T1000 (cell line): ENCODE results near the gene CLIC1.

Source experiments
- DNase-seq: peaks from one replicate; lab custom pipeline; 2025; ENCODE audit warnings: mixed read lengths; lab: John Stamatoyannopoulos, UW

Gene CLIC1

GRCh38 chr6:31768363-31769257, 32.3 kb upstream of the CLIC1 start:
- no peak for DNase-seq

GRCh38 chr6:31767096-31767645, 30.8 kb upstream of the CLIC1 start:
- no peak for DNase-seq

DNA sequence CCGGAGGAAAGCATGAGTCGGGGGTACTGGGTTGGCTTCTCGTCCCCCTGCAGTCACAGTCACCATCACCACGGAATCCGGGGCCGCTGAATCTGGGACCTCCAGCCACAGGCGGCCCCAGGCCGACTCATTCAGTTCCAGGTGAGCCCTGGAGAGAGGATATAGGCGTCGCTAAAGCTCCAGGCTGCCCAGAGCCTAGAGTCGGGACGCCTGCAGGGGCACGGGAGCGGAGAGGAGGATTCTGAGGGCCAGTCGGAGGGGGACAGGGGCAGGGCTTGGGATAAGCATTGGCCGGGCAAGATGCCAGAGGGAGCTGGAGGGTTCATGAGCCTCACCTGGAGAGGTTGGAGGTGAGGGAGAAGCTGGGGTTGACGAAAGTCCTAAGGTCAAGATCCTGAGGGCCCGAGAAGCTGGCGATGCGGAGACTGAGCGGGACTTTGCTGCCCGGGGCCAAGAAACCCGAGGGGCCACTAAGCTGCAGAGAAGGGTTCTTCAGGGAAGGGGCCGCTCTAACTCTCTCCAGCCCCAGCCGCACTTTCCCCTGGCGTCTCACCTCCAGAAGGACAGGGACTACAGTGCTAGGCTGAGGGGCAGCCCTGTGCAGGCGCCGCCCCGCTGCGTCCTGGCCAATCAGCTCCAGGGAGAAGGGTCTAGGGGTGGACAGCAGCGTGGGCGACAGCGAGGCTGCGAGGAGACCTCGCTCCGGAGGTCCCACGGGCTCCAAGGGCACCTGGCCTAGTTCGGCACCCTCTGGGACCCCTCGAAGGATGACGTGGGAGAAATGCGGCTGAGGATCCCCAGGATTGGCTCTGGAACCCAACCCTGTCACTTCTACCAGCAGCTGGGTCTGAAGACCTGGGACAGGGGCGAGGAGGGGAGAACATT, 29.8 kb upstream of the CLIC1 start:
- DNase-seq, result no peak

- DNase-seq, result no peak
Measured at GRCh38 chr6:31765559-31765909, 29.2 kb upstream of the CLIC1 start.

GRCh38 chr6:31764198-31764597, 27.9 kb upstream of the CLIC1 start:
- no peak for DNase-seq

- DNase-seq, result no peak
Measured at GRCh38 chr6:31763619-31763940, 27.2 kb upstream of the CLIC1 start.

- no peak for DNase-seq
Measured at GRCh38 chr6:31762878-31763618, 26.7 kb upstream of the CLIC1 start.

DNA sequence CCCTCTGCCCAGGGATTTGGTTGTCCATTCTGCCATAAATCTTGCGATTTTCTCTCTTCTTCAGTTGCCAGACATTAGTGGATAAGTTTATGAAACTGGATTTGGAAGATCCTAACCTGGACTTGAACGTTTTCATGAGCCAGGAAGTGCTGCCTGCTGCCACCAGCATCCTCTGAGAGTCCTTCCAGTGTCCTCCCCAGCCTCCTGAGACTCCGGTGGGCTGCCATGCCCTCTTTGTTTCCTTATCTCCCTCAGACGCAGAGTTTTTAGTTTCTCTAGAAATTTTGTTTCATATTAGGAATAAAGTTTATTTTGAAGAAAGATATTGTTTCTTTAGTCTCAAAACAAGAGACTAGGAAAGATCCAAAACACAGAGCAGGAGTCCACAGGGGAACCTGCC, 26.0 kb upstream of the CLIC1 start, which contains the start of gene SAPCD1:
Gene SAPCD1 (plus strand): TSS at position 301 of the 400 bp plus-strand sequence. CDS start 399 bp downstream, outside the sequence.
- DNase-seq, result no peak

DNA sequence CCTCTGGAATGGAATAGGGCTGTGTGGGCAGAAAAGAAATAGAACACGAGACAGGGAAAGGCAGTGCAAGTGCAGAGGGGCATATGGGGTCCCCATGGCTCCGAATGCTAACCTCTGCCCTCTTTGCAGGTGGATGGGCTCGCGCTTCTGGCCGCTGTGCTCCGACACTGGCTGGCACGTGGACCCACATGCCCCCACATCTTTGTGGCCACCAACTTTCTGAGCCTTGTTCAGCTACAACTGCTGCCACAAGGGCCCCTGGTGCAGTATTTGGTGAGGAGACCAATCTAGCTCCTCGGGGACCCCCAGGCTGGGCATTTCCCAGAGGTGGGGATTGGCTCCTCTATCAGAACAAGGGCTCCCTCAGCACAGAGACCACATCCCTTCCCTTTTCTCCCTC, 25.0 kb upstream of the CLIC1 start:
- DNase-seq, result no peak

DNA sequence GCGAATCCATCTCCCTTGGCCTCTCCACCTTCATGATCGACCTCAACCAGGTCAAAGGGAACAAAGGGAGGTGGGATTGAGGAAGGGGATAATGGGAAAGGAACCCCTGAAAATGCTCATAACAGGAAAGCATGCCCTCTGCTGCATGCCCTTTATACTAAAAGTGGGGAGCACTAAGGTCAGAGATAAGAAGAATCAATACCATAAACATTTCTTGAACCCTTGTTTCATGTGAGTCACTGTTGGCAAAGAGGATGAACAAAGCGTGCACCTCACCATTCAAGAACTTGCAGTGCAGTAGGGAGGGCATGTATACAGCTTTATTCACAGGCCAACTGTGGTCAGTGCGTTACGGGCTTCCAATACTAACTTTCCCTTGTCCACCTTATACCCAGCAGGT, 24.5 kb upstream of the CLIC1 start:
- no peak for DNase-seq

DNA sequence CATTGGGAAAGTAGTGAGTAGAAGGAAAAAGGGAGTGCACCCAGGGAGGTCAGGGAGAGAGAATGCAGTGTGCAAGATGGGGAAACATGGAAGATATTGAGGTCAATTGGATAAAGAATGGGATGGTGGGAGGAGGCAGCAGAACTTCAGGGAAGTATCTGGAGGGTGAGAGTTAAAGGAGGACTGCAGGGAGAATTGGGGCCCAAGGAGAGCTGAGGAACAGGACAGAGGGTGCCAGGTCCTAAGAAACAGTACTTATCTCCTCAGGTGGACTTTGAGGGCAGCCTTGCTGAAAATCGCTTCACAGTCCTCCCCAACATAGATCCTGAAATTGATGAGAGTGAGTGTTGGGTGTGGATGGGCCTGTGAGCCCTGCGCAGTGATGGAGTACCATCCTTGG, 22.0 kb upstream of the CLIC1 start:
- no peak for DNase-seq

DNA sequence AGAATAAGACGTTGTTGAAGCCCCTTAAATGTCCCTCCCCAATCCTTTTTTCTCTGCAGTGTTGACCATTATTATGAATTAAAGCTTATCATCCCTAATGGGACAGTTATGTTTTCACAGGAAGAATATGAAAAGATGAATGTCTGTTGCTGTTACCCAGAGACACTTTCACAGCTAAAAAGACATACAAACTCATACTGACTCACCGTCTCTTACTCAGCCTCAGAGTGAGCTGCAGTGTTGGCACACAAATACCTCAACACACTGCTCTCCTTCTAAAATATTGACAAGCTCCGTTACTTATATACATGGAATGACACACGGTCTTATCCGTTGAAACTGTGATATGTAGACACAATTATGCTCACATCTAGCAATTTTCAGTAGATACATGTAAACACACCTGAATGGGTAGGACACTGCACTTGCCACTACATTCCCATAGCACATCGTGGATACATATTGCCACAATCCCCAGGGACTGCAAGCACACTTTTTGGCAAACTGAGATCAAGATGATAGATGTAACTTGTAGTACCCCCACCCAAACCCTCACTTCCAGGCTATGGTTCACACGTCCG, 16.5 kb upstream of the CLIC1 start:
- no peak for DNase-seq

- no peak for DNase-seq
Measured at GRCh38 chr6:31750411-31751022, 14.2 kb upstream of the CLIC1 start.

- DNase-seq, result no peak
Measured at GRCh38 chr6:31749301-31750036, 13.1 kb upstream of the CLIC1 start.

DNA sequence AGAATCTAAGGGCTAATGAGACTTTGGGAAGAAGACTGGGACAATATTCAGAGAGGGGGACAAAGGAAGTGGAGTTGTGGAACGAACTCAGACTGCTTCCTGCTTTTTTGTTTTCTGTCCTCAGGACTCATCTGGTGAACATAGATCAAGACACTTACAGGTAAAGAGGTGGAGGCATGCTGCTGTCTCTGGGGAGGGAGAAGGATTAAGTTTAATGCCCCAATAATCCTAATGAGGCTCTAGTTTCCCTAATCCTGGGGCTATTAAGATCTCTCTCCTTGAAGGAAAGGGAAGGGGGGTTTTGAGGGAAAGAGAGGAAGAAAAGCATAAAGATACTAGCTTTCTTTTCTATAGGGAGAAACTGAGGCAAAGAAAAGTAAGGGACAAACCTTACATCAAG, 8.1 kb upstream of the CLIC1 start:
- no peak for DNase-seq

- no peak for DNase-seq
Measured at GRCh38 chr6:31742894-31743293, 6.6 kb upstream of the CLIC1 start.

DNA sequence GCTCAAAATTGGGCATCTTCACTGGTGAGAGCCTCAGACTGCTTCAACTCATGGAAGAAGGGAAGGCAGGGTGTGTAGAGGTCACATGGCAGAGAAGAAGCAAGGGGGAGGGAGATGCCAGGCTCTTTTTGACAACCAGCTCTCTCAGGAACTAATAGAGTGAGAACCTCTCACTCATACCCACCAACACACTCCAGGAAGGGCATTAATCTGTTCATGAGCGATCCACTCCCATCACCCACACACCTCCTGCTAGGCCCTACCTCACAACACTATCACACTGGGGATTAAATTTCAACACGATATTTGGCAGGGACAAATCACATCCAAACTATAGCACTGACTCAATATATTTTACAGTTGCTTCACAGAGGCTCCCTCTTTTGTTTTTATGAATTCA, 5.5 kb upstream of the CLIC1 start:
- no peak for DNase-seq

GRCh38 chr6:31740397-31741223, 4.3 kb upstream of the CLIC1 start:
- no peak for DNase-seq

GRCh38 chr6:31739639-31740396, 3.5 kb upstream of the CLIC1 start, which contains the start of gene MSH5:
Gene MSH5, plus strand, starts transcription at chr6:31740005. Its CDS starts 462 bp downstream, at chr6:31740467.
- DNase-seq, result peak; percentile 98
